ENCODE results near the gene KRT32. TPM values are rescaled to one million over a fixed set of nuclear protein-coding genes. Genes with fewer than 3 reads are reported as not detected.

The KRT32 gene
- total RNA-seq, 1 experiment from 2014 or later: 0.42 TPM

DNA sequence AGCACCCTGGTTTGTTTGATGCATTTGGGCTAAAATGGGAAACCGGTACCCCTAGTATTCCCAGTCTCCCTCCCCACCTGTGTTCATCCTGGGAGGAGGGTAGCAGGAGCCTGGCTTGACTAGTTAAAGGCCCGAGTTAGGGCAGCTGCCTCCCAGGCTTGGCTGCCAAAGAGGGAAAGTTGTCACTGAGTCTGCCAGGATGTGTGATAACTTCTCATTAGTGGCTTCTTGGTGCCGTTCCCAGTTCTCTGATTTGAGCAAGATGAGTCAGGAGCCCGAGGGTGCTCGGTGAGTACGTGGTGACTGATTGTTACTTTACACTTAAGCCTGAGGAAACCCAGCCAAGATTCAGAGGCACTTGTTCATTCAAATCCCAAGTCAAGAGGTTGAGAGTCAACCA lies 2.5 kb downstream of the KRT32 start (continued):
- TF ChIP-seq, protein P1, sequence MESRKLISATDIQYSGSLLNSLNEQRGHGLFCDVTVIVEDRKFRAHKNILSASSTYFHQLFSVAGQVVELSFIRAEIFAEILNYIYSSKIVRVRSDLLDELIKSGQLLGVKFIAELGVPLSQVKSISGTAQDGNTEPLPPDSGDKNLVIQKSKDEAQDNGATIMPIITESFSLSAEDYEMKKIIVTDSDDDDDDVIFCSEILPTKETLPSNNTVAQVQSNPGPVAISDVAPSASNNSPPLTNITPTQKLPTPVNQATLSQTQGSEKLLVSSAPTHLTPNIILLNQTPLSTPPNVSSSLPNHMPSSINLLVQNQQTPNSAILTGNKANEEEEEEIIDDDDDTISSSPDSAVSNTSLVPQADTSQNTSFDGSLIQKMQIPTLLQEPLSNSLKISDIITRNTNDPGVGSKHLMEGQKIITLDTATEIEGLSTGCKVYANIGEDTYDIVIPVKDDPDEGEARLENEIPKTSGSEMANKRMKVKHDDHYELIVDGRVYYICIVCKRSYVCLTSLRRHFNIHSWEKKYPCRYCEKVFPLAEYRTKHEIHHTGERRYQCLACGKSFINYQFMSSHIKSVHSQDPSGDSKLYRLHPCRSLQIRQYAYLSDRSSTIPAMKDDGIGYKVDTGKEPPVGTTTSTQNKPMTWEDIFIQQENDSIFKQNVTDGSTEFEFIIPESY (IDR thresholded peaks at IDR 0.05; ENCODE audit: extremely low read depth, insufficient replicate concordance, low read length): peak; percentile 26

DNA sequence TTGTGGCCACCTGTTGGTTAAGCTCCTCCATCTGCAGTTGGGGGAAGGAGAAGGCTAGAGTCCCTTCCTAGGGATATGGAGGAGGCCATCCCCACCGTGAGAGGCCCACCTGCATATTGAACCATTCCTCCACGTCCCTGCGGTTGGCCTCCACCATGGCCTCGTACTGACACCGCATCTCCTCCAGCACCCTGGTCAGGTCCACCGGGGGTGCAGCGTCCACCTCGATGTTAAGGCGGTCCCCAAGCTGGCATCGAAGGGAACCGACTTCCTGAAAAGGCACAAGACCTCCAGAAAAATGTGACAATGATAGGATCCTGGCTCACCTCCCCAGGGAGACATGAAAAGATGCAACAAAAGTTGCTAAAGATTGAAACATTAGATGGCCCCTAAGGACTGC lies 3.0 kb downstream of the KRT32 start:
- intact Hi-C loops (cut with micrococcal nuclease): no loop called here
- no peak overlapping the region for H2AFZ ChIP-seq (ENCODE audit: low read depth, low read length, poor library complexity, severe bottlenecking)
- peak overlapping the region; percentile 70 for H3K4me2 ChIP-seq (ENCODE audit: low read length)
- H3K4me1 ChIP-seq (ENCODE audit: control insufficient read depth in 1 of 2, insufficient read depth in 2 of 2, low read length in 2 of 2): peaks cover 15 to 26% of the 10 kb centered on the region in 2 experiments
- H3K36me3 ChIP-seq (ENCODE audit: control insufficient read depth in 1 of 2, insufficient read depth in 2 of 2, low read length in 2 of 2): no peaks in the 10 kb centered on the region
- no peaks in the 10 kb centered on the region for H3K79me2 ChIP-seq (ENCODE audit: insufficient read depth, low read length)
- peak overlapping the region; percentile 55; the same call in 1 of the 2 replicates for H3K27ac ChIP-seq (ENCODE audit: low read depth, low read length)
- no peaks in the 10 kb centered on the region for H3K27me3 ChIP-seq (ENCODE audit: insufficient read depth, low read length)
- H3K4me3 ChIP-seq (replicated peaks in 1 of 2; ENCODE audit: low read depth in 1 of 2, low read length in 2 of 2): no peak overlapping the region
- BruUV-seq (replicated peaks): no TSS peak
- DNase-seq (ENCODE audit: low read depth, low spot score) (no peak), ATAC-seq (no peak)
- no peaks in the 10 kb centered on the region for H3K9me2 ChIP-seq (ENCODE audit: insufficient read depth)
- H3K9ac ChIP-seq (ENCODE audit: low read length): peak overlapping the region; percentile 43
- H3K9me3 ChIP-seq (ENCODE audit: control insufficient read depth in 1 of 2, insufficient read depth in 1 of 2, low read depth in 1 of 2, low read length in 2 of 2): peaks cover 3 to 7% of the 10 kb centered on the region in 2 experiments; a peak in 1 of 4 replicates
- ChIA-PET CTCF (no interaction called here), POLR2A (no interaction called here), RAD21 (ENCODE audit: low non-redundant PET in 1 of 2, low total read pairs in 2 of 2, uncharacterized antibody in 2 of 2, unreplicated experiment in 2 of 2) (no interaction called here)
- TF ChIP-seq, protein P2, sequence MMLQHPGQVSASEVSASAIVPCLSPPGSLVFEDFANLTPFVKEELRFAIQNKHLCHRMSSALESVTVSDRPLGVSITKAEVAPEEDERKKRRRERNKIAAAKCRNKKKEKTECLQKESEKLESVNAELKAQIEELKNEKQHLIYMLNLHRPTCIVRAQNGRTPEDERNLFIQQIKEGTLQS (IDR thresholded peaks at IDR 0.05): no peak
- no peak for TF ChIP-seq YY1 (IDR thresholded peaks at IDR 0.05; ENCODE audit: extremely low read depth, insufficient replicate concordance, low read depth, low read length)
- TF ChIP-seq POLR2AphosphoS5 (IDR thresholded peaks at IDR 0.05; ENCODE audit: low read depth, low read length): no peak
- no peak for TF ChIP-seq RAD21 (IDR thresholded peaks at IDR 0.05; ENCODE audit: low read depth)
- TF ChIP-seq, protein P1 (IDR thresholded peaks at IDR 0.05; ENCODE audit: extremely low read depth, insufficient replicate concordance, low read length): no peak
- TF ChIP-seq CEBPB (IDR thresholded peaks at IDR 0.05; ENCODE audit: low read depth): no peak
- no peak for TF ChIP-seq SIN3A (IDR thresholded peaks at IDR 0.05; ENCODE audit: low read depth)
- no peak for TF ChIP-seq TCF7L2 (IDR thresholded peaks at IDR 0.05; ENCODE audit: borderline replicate concordance, extremely low read depth, insufficient read depth, insufficient read length)
- TF ChIP-seq ELF1 (IDR thresholded peaks at IDR 0.05; ENCODE audit: borderline replicate concordance, low read depth): no peak
- TF ChIP-seq POLR2A (IDR thresholded peaks at IDR 0.05; ENCODE audit: borderline replicate concordance, extremely low read depth, insufficient read depth, insufficient read length): no peak
- TF ChIP-seq, protein P3, sequence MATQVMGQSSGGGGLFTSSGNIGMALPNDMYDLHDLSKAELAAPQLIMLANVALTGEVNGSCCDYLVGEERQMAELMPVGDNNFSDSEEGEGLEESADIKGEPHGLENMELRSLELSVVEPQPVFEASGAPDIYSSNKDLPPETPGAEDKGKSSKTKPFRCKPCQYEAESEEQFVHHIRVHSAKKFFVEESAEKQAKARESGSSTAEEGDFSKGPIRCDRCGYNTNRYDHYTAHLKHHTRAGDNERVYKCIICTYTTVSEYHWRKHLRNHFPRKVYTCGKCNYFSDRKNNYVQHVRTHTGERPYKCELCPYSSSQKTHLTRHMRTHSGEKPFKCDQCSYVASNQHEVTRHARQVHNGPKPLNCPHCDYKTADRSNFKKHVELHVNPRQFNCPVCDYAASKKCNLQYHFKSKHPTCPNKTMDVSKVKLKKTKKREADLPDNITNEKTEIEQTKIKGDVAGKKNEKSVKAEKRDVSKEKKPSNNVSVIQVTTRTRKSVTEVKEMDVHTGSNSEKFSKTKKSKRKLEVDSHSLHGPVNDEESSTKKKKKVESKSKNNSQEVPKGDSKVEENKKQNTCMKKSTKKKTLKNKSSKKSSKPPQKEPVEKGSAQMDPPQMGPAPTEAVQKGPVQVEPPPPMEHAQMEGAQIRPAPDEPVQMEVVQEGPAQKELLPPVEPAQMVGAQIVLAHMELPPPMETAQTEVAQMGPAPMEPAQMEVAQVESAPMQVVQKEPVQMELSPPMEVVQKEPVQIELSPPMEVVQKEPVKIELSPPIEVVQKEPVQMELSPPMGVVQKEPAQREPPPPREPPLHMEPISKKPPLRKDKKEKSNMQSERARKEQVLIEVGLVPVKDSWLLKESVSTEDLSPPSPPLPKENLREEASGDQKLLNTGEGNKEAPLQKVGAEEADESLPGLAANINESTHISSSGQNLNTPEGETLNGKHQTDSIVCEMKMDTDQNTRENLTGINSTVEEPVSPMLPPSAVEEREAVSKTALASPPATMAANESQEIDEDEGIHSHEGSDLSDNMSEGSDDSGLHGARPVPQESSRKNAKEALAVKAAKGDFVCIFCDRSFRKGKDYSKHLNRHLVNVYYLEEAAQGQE (IDR thresholded peaks at IDR 0.05; ENCODE audit: low read depth): no peak
- no peak for TF ChIP-seq SRF (IDR thresholded peaks at IDR 0.05; ENCODE audit: low read depth)
- TF ChIP-seq FOSL1 (IDR thresholded peaks at IDR 0.05; ENCODE audit: low read depth): no peak
- TF ChIP-seq ZNF274 (IDR thresholded peaks at IDR 0.05; ENCODE audit: low read depth, low read length): no peak
- no peaks in the 10 kb centered on the region for H4K20me1 ChIP-seq (ENCODE audit: insufficient read depth)
